DOHH2 (cell line): ENCODE data around the gene EXOC3.

ENCODE experiments used
- H3F3A ChIP-seq: fragments of 200-600 bp; sonication (generic), shearing (Covaris generic); 2 replicates; pipeline ENCODE4 v1.6.0; 2016; ENCODE audit warnings: antibody characterized with exemption, mild to moderate bottlenecking; ENCODE audit not compliant: control insufficient read depth, insufficient read depth
- H3K27ac ChIP-seq: fragments of 200-600 bp; sonication (generic); 2 replicates; pipeline ENCODE4 v1.5.1; 2014; ENCODE audit warnings: low read depth, mild to moderate bottlenecking, low read length, moderate library complexity
- H3K27me3 ChIP-seq: fragments of 200-600 bp; sonication (generic); 2 replicates; pipeline ENCODE4 v1.6.1; 2014; ENCODE audit warnings: mild to moderate bottlenecking, low read length, mixed read lengths; ENCODE audit not compliant: control insufficient read depth
- H3K36me3 ChIP-seq: fragments of 200-600 bp; sonication (generic); 2 replicates; pipeline ENCODE4 v1.6.1; 2014; ENCODE audit warnings: mild to moderate bottlenecking, low read length, moderate library complexity, mixed read lengths; ENCODE audit not compliant: control insufficient read depth
- H3K4me1 ChIP-seq: fragments of 200-600 bp; sonication (generic); 2 replicates; pipeline ENCODE4 v1.6.1; 2014; ENCODE audit warnings: mild to moderate bottlenecking, low read length, mixed read lengths; ENCODE audit not compliant: control insufficient read depth
- H3K4me2 ChIP-seq: fragments of 200-600 bp; sonication (generic); 2 replicates; pipeline ENCODE4 v1.6.0; 2014; ENCODE audit warnings: mild to moderate bottlenecking, low read length, moderate library complexity
- H3K4me3 ChIP-seq: fragments of 200-600 bp; sonication (generic); 2 replicates; pipeline ENCODE4 v1.5.1; 2014; ENCODE audit warnings: mild to moderate bottlenecking, low read length, mixed read lengths
- H3K79me2 ChIP-seq: fragments of 200-600 bp; sonication (generic); 2 replicates; pipeline ENCODE4 v1.6.1; 2014; ENCODE audit warnings: mild to moderate bottlenecking, low read length, mixed read lengths; ENCODE audit not compliant: control insufficient read depth
- H3K9me2 ChIP-seq: fragments of 200-600 bp; sonication (generic); replicated peaks from 2 replicates; pipeline ENCODE4 v1.6.1; 2014; ENCODE audit warnings: mild to moderate bottlenecking, low read length, mixed read lengths; ENCODE audit not compliant: control insufficient read depth
- H3K9me3 ChIP-seq: fragments of 200-600 bp; sonication (generic); 2 replicates; pipeline ENCODE4 v1.6.1; 2014; ENCODE audit warnings: antibody characterized with exemption, low read length, mixed read lengths; ENCODE audit not compliant: control insufficient read depth, insufficient read depth
- H4K20me1 ChIP-seq: fragments of 200-600 bp; sonication (generic); 2 replicates; pipeline ENCODE4 v1.6.0; 2014; ENCODE audit warnings: low read depth, mild to moderate bottlenecking, antibody characterized with exemption, low read length, moderate library complexity; ENCODE audit not compliant: control insufficient read depth, insufficient read depth
- EZH2phosphoT487 ChIP-seq: fragments of 200-600 bp; sonication (generic); IDR thresholded peaks from 2 replicates; pipeline ENCODE4 v1.6.1; 2017; ENCODE audit warnings: borderline replicate concordance, mild to moderate bottlenecking, antibody characterized with exemption, low read length, moderate library complexity, mixed read lengths
- TF ChIP-seq, protein P1 (sequence below): fragments of 200-600 bp; sonication (generic); IDR thresholded peaks from one replicate; pipeline ENCODE4 v1.5.1; 2014; ENCODE audit warnings: antibody characterized with exemption, mild to moderate bottlenecking, low read depth, low read length; ENCODE audit not compliant: poor library complexity, severe bottlenecking

Gene EXOC3

GRCh38 chr5:418162-419121 is 24.5 kb upstream of the EXOC3 start:
- peaks cover 22% of the 10 kb centered on the region for H3K4me1 ChIP-seq

DNA sequence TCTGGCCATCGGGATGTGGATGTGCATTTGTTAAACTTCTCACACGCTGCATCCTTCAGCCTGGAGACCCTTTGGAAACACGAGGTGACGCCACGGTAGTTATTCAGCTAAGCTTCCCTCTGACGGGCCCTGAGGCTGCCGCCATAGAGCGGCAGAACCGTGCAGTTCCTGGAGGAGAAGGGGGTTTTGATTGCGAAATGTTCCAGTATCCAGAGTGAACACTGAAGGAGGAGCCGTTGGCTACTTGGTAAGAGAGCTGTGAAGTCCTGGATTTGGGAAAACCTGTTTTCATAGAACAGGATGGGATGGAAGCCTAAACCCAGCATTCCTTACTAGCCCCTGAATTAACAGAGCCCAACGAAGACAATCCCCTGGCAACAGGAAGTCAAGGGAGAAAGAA is 23.0 kb upstream of the EXOC3 start:
- no peaks in the 10 kb centered on the region for H3K9me3 ChIP-seq
- no peaks in the 10 kb centered on the region; the same call in 1 of the 2 replicates for H3F3A ChIP-seq
- peaks cover 14% of the 10 kb centered on the region for H3K36me3 ChIP-seq
- TF ChIP-seq, protein P1, sequence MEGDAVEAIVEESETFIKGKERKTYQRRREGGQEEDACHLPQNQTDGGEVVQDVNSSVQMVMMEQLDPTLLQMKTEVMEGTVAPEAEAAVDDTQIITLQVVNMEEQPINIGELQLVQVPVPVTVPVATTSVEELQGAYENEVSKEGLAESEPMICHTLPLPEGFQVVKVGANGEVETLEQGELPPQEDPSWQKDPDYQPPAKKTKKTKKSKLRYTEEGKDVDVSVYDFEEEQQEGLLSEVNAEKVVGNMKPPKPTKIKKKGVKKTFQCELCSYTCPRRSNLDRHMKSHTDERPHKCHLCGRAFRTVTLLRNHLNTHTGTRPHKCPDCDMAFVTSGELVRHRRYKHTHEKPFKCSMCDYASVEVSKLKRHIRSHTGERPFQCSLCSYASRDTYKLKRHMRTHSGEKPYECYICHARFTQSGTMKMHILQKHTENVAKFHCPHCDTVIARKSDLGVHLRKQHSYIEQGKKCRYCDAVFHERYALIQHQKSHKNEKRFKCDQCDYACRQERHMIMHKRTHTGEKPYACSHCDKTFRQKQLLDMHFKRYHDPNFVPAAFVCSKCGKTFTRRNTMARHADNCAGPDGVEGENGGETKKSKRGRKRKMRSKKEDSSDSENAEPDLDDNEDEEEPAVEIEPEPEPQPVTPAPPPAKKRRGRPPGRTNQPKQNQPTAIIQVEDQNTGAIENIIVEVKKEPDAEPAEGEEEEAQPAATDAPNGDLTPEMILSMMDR = no peak
- no peak for TF ChIP-seq EZH2phosphoT487
- no peaks in the 10 kb centered on the region for H3K79me2 ChIP-seq
- no peak overlapping the region for H3K4me3 ChIP-seq
- no peak overlapping the region for H3K27ac ChIP-seq
- H3K4me1 ChIP-seq = peaks cover 23% of the 10 kb centered on the region
- H4K20me1 ChIP-seq = no peaks in the 10 kb centered on the region
- no peaks in the 10 kb centered on the region for H3K9me2 ChIP-seq
- H3K27me3 ChIP-seq = no peaks in the 10 kb centered on the region
- H3K4me2 ChIP-seq = no peak overlapping the region

More at GRCh38 chr5:418162-419121, 24.5 kb upstream of the EXOC3 start:
- no peaks in the 10 kb centered on the region for H3K9me2 ChIP-seq
- no peaks in the 10 kb centered on the region for H3F3A ChIP-seq
- no peaks in the 10 kb centered on the region; the same call in 1 of the 2 replicates for H3K79me2 ChIP-seq
- no peaks in the 10 kb centered on the region for H4K20me1 ChIP-seq
- H3K4me2 ChIP-seq = no peak overlapping the region
- no peak overlapping the region for H3K4me3 ChIP-seq
- H3K9me3 ChIP-seq = no peaks in the 10 kb centered on the region
- H3K27ac ChIP-seq = no peak overlapping the region
- peaks cover 12% of the 10 kb centered on the region for H3K36me3 ChIP-seq
- H3K27me3 ChIP-seq = no peaks in the 10 kb centered on the region
- TF ChIP-seq, protein P1 = no peak
- TF ChIP-seq EZH2phosphoT487 = no peak

- Histone ChIP-seq H3K9me2 (no peaks in the 10 kb centered on the region), H3K27ac (no peak overlapping the region), H3F3A (no peaks in the 10 kb centered on the region; the same call in 1 of the 2 replicates), H3K9me3 (no peaks in the 10 kb centered on the region), H3K4me2 (no peak overlapping the region), H3K4me1 (peaks cover 31% of the 10 kb centered on the region), H3K36me3 (peaks cover 16% of the 10 kb centered on the region), H3K27me3 (no peaks in the 10 kb centered on the region), H3K79me2 (no peaks in the 10 kb centered on the region), H4K20me1 (no peaks in the 10 kb centered on the region), H3K4me3 (no peak overlapping the region)
- no peak for TF ChIP-seq EZH2phosphoT487
- TF ChIP-seq, protein P1 = no peak
Measured at GRCh38 chr5:420632-421286, 22.2 kb upstream of the EXOC3 start.
